Endothelial cell (in vitro differentiated cells): ENCODE measurements around the gene TMC3. TPM values are rescaled to one million over a fixed set of nuclear protein-coding genes. Genes with fewer than 3 reads are reported as not detected.

ENCODE experiments used
- DNase-seq: peaks from one replicate; pipeline ENCODE4 v3.0.0; 2021; ENCODE audit warnings: low spot score
- H3K27ac Mint-ChIP-seq: one replicate; pipeline ENCODE4 v1.8.0; 2021; ENCODE audit warnings: mixed read lengths, inconsistent platforms; ENCODE audit not compliant: unreplicated experiment
- H3K27me3 Mint-ChIP-seq: one replicate; pipeline ENCODE4 v1.8.0; 2021; ENCODE audit warnings: mild to moderate bottlenecking, moderate library complexity, mixed read lengths, inconsistent platforms; ENCODE audit not compliant: unreplicated experiment
- H3K36me3 Mint-ChIP-seq: one replicate; pipeline ENCODE4 v1.8.0; 2021; ENCODE audit warnings: mild to moderate bottlenecking, low read depth, mixed read lengths, inconsistent platforms; ENCODE audit not compliant: unreplicated experiment
- H3K4me1 Mint-ChIP-seq: one replicate; pipeline ENCODE4 v1.8.0; 2021; ENCODE audit warnings: mild to moderate bottlenecking, mixed read lengths, inconsistent platforms; ENCODE audit not compliant: unreplicated experiment
- H3K4me3 Mint-ChIP-seq: one replicate; pipeline ENCODE4 v1.8.0; 2021; ENCODE audit warnings: mild to moderate bottlenecking, mixed read lengths, inconsistent platforms; ENCODE audit not compliant: unreplicated experiment
- H3K9me3 Mint-ChIP-seq: one replicate; pipeline ENCODE4 v1.8.0; 2021; ENCODE audit warnings: mixed read lengths, inconsistent platforms; ENCODE audit not compliant: unreplicated experiment
- total RNA-seq: library from RNA; stranded (reverse); fragmentation: NEBNext Ultra II Directional; extraction: Animal tissue kit (Norgen Biotek cat#: 25700); gene quantifications from one replicate; pipeline ENCODE4 v1.2.1, GENCODE V29; 2021; ENCODE audit not compliant: unreplicated experiment
- TF ChIP-seq, protein P1 (sequence below): fragments of 200-600 bp; sonication (generic); IDR thresholded peaks from one replicate; pipeline ENCODE4 v1.5.0; 2021; ENCODE audit warnings: antibody characterized with exemption; ENCODE audit not compliant: unreplicated experiment

The TMC3 gene
- total RNA-seq, 1 donor from 2014 or later, result not detected

- H3K27me3 Mint-ChIP-seq, result peaks cover 6% of the 10 kb centered on the region
- H3K4me3 Mint-ChIP-seq, result no peak overlapping the region
- no peak for DNase-seq
- no peak overlapping the region for H3K27ac Mint-ChIP-seq
- H3K9me3 Mint-ChIP-seq, result no peaks in the 10 kb centered on the region
- TF ChIP-seq, protein P1, sequence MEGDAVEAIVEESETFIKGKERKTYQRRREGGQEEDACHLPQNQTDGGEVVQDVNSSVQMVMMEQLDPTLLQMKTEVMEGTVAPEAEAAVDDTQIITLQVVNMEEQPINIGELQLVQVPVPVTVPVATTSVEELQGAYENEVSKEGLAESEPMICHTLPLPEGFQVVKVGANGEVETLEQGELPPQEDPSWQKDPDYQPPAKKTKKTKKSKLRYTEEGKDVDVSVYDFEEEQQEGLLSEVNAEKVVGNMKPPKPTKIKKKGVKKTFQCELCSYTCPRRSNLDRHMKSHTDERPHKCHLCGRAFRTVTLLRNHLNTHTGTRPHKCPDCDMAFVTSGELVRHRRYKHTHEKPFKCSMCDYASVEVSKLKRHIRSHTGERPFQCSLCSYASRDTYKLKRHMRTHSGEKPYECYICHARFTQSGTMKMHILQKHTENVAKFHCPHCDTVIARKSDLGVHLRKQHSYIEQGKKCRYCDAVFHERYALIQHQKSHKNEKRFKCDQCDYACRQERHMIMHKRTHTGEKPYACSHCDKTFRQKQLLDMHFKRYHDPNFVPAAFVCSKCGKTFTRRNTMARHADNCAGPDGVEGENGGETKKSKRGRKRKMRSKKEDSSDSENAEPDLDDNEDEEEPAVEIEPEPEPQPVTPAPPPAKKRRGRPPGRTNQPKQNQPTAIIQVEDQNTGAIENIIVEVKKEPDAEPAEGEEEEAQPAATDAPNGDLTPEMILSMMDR, result no peak
- H3K4me1 Mint-ChIP-seq, result peaks cover 10% of the 10 kb centered on the region
- peaks cover 36% of the 10 kb centered on the region for H3K36me3 Mint-ChIP-seq
These were observed 88.6 kb downstream of the TMC3 start for GRCh38 chr15:81285461-81285860.

DNA sequence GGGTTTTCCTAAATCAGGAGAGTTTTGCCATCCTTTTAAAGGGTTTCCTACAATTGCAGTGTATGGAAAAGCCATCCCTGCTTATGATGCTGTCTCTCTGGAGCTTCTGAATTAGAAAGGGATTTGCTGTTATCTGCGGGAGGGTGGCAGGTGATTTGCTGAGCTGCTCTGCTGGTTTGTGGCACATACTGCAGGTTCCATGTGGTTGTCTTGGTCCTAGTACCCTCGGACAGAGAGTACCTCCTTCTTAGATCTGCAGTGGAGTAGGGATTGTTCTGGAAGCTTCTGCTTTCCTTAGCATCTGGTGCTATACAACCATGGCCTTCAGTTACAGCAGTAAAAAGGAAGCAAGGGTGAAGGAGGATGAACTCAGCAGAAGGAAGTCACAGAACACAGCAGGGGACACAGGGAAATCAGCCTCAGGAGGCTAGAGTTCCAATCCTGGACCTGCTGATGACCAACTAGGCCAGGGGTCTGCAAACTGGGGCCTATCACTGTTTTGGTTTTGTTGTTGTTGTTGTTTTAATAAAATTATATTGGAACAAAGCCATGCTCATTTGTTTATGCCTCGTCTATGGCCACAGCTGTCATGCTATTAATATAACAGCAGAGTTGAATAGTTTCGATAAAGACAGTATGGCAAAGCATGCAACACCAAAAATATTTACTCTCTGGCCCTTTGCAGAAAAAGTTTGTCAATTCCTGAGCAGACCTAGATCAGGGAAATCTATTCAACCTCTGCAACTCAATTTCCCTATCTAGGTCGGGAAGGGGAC is 89.6 kb downstream of the TMC3 start:
- no peak for DNase-seq
- H3K36me3 Mint-ChIP-seq, result peaks cover 38% of the 10 kb centered on the region
- TF ChIP-seq, protein P1, result no peak
- H3K27me3 Mint-ChIP-seq, result peaks cover 6% of the 10 kb centered on the region
- no peak overlapping the region for H3K27ac Mint-ChIP-seq
- peaks cover 10% of the 10 kb centered on the region for H3K4me1 Mint-ChIP-seq
- H3K4me3 Mint-ChIP-seq, result no peak overlapping the region
- no peaks in the 10 kb centered on the region for H3K9me3 Mint-ChIP-seq

DNA sequence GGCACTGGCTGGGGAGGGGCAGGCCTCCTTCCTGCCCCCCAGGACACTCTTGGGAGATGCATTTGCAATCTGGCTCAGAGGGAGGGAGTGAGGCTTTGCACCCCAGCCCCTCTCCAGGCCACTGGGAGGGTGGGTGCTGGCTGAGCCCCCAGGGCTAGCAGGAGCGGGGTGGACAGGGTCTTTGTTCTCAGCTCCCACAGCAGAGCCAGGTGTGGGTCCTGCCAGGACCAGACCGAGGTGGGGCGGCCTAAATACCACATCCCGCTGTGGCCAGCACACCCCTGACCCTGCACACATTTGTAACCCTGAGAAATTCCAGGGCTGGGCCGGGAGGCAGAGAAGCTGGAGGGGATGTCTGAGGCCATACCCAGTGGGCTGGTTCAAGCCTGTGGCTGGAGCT is 91.1 kb downstream of the TMC3 start:
- Mint-ChIP-seq H3K4me3 (no peak overlapping the region), H3K36me3 (peaks cover 46% of the 10 kb centered on the region), H3K4me1 (peaks cover 7% of the 10 kb centered on the region), H3K9me3 (no peaks in the 10 kb centered on the region), H3K27ac (no peak overlapping the region), H3K27me3 (peaks cover 8% of the 10 kb centered on the region)
- DNase-seq, result no peak
- TF ChIP-seq, protein P1, result no peak

DNA sequence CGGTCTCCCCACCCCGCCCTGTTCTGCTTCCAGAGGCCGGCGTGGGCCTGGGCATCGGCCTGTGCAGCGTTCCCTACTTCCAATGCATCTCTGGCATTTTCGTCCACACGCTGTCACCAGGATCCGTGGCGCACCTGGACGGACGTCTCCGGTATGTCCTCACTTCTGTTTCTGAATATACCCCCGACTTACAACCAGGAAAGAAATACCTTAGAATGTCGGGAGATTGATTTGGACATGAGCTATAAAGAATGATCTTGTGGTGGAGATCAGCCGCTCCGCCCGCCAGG is 91.5 kb downstream of the TMC3 start:
- H3K4me3 Mint-ChIP-seq, result no peak overlapping the region
- no peak for DNase-seq

More for the DNA sequence above, 91.5 kb downstream of the TMC3 start:
- TF ChIP-seq, protein P1, result no peak
- peaks cover 7% of the 10 kb centered on the region for H3K4me1 Mint-ChIP-seq
- H3K36me3 Mint-ChIP-seq, result peaks cover 44% of the 10 kb centered on the region
- no peak overlapping the region for H3K27ac Mint-ChIP-seq
- peaks cover 8% of the 10 kb centered on the region for H3K27me3 Mint-ChIP-seq
- no peaks in the 10 kb centered on the region for H3K9me3 Mint-ChIP-seq
